ENCODE results near the gene CAMK2D.

CAMK2D gene

DNA sequence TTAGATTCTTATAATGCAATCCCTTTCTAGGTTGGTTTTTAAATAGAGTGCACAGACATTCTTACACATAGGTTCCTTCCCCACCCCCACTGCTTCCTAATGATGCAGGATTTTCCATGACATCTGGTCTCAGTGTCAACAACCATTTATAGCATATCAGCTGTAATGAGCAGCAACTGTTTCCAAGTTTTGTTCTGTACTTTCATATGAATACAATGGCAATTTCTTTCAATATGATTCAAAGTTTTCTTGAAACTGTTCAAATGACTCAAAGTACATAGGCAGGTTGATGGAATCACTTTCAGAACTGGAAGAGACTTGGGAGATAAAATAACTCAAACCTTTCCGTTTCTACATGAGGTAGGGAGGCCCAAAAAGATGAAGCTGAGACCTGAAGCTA lies 220.7 kb downstream of the CAMK2D start:
- peak; percentile 28 for DNase-seq (ENCODE audit: low read depth)
- no peak overlapping the region for H3K4me3 ChIP-seq (ENCODE audit: low read length)
- no peak for TF ChIP-seq CTCF (conservative IDR thresholded peaks at IDR 0.05; ENCODE audit: low read length)

- no peak for TF ChIP-seq CTCF (conservative IDR thresholded peaks at IDR 0.05; ENCODE audit: low read length)
- DNase-seq (ENCODE audit: low read depth): peak; percentile 59
- H3K4me3 ChIP-seq (ENCODE audit: low read length): no peak overlapping the region
Measured at GRCh38 chr4:113539408-113539807, 222.1 kb downstream of the CAMK2D start.

DNA sequence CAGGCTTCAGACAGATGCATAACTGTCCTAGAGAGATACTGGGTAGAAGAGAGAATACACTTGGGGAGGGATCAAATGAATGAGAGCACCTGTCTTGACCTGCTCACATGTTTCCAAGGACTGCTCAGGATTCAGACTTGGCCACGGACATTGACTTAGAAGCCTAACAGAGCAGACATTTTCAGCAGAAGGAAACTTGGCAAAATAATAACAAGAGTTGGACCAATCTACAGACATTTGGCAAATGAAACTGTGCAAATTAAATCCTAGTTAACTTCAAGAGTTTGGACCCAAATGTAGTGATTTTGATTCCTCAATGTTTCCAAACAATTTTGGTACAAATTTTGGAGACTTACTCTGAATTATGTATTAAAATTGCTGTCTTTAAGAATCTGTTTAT lies 223.9 kb downstream of the CAMK2D start:
- no peak for DNase-seq (ENCODE audit: low read depth)
- no peak for TF ChIP-seq CTCF (conservative IDR thresholded peaks at IDR 0.05; ENCODE audit: low read length)
- H3K4me3 ChIP-seq (ENCODE audit: low read length): no peak overlapping the region

DNA sequence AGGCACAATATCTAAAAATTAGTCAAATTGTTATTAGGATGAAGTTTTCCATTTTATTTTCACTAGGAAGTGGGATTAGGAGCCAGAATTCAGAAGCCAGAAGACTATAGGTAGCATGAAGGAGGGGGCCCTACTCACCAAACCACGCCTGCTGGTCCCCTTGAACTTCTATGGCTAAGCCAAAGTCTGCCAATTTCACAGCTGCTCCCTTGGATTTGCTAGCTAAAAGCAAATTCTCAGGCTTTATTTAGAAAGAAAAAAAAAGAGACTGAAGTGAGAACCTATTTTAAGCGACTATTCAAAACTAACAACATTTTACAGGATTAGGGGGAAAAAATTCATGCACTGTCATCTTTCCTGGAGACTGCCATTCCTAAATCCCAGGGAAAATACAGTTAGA lies 224.3 kb downstream of the CAMK2D start:
- no peak for TF ChIP-seq CTCF (conservative IDR thresholded peaks at IDR 0.05; ENCODE audit: low read length)
- no peak for DNase-seq (ENCODE audit: low read depth)
- no peak overlapping the region for H3K4me3 ChIP-seq (ENCODE audit: low read length)

DNA sequence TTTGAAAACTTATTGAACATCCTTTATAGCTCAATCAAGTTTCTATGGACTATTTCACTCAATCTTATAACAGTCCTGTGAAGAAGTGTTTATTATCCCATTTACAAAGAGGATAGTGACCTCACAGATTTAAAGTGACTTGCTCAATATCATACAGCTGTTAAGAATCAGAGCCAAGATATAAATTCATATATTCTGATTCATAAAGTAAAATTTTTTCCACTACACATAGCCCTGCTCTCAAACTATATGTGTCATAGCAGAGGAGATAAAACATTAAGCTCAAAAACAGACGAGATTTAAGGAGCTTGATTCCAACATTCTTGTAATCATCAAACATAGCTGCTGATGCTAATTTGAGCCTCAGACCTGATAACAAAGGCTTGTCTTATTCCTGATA lies 226.8 kb downstream of the CAMK2D start:
- no peak overlapping the region for H3K4me3 ChIP-seq (ENCODE audit: low read length)
- no peak for TF ChIP-seq CTCF (conservative IDR thresholded peaks at IDR 0.05; ENCODE audit: low read length)

GRCh38 chr4:113531572-113531971 lies 230.0 kb downstream of the CAMK2D start:
- no peak for DNase-seq (ENCODE audit: low read depth)
- no peak for TF ChIP-seq CTCF (conservative IDR thresholded peaks at IDR 0.05; ENCODE audit: low read length)
- no peak overlapping the region for H3K4me3 ChIP-seq (ENCODE audit: low read length)

More for the DNA sequence above, 226.8 kb downstream of the CAMK2D start:
- DNase-seq (ENCODE audit: low read depth): peak; percentile 33

DNA sequence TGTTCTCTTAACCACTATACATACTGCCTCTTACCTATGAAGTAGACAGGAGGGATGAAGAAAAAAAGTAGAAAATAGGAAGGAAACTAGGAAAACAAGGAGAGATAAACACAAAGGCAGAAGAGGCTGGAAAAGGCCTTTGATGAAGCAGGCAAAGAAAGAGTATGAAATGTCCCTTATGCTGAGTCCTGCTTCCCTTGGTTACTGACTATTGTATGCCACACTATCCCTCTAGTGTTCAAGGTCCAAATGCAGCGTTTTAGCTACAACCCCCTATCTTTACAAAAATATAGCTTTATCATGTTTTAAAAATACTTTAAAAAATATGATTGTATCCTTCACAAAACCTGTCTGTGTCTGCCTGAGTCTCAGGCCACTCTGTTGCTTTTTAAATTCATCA lies 233.1 kb downstream of the CAMK2D start:
- no peak for TF ChIP-seq CTCF (conservative IDR thresholded peaks at IDR 0.05; ENCODE audit: low read length)
- no peak for DNase-seq (ENCODE audit: low read depth)
- no peak overlapping the region for H3K4me3 ChIP-seq (ENCODE audit: low read length)
